SK-N-SH (cell line): Measurements from ENCODE around the gene UBE2I. TPM values are rescaled to one million over a fixed set of nuclear protein-coding genes. Genes with fewer than 3 reads are reported as not detected.

Experiments
- CTCF ChIA-PET: fragments of 300-600, 350-600 bp; formaldehyde crosslinking; extraction: SDS; loops from one replicate; lab custom pipeline; 2021; lab: Yijun Ruan, JAX
- POLR2A ChIA-PET: fragments of 350-600 bp; sonication (Branson Sonifier 250); formaldehyde crosslinking; extraction: SDS; loops from one replicate; lab custom pipeline; 2020; ENCODE audit warnings: antibody characterized with exemption, inconsistent platforms; lab: Yijun Ruan, JAX
- DNase-seq: peaks from one replicate; pipeline ENCODE4 v3.0.0; 2012
- H2AFZ ChIP-seq: fragments of 200-600 bp; sonication (generic); 2 replicates; pipeline ENCODE4 v1.8.1; 2016; ENCODE audit warnings: antibody characterized with exemption, mild to moderate bottlenecking, low read depth
- H3F3A ChIP-seq: fragments of 200-600 bp; sonication (generic); replicated peaks from 2 replicates; pipeline ENCODE3; 2016; ENCODE audit warnings: antibody characterized with exemption, mild to moderate bottlenecking; ENCODE audit not compliant: insufficient read depth
- H3K27ac ChIP-seq, 2 experiments: fragments of 200-500 bp in 1 of 2; fragments of 200-600 bp in 1 of 2; sonication (Bioruptor generic) in 1 of 2; sonication (generic), shearing (Covaris generic) in 1 of 2; 2 replicates each; pipeline versions ENCODE4 v1.5.1 to v1.6.1; 2014 to 2016; ENCODE audit warnings: low read depth in 2 of 2, inconsistent platforms in 1 of 2, low read length in 1 of 2, mild to moderate bottlenecking in 1 of 2, mixed read lengths in 1 of 2
- H3K27me3 ChIP-seq: fragments of 200-600 bp; sonication (generic), shearing (Covaris generic); 2 replicates; pipeline ENCODE4 v1.6.1; 2016; ENCODE audit warnings: mixed run types; ENCODE audit not compliant: insufficient read depth
- H3K36me3 ChIP-seq, 2 experiments: fragments of 200-500 bp in 1 of 2; fragments of 200-600 bp in 1 of 2; sonication (Bioruptor generic) in 1 of 2; sonication (generic) in 1 of 2; replicated peaks in 1 of 2; 2 replicates each; pipeline versions ENCODE3 to v1.5.1; 2014 to 2016; ENCODE audit warnings: low read length in 1 of 2, mild to moderate bottlenecking in 1 of 2; ENCODE audit not compliant: insufficient read depth in 2 of 2, control insufficient read depth in 1 of 2
- H3K4me1 ChIP-seq, 2 experiments: fragments of 200-500 bp in 1 of 2; fragments of 200-600 bp in 1 of 2; sonication (Bioruptor generic) in 1 of 2; sonication (generic), shearing (Covaris generic) in 1 of 2; 2 replicates each; pipeline versions ENCODE4 v1.5.1 to v1.6.1; 2014 to 2016; ENCODE audit warnings: low read depth in 1 of 2, low read length in 1 of 2, mixed run types in 1 of 2; ENCODE audit not compliant: insufficient read depth in 2 of 2, control insufficient read depth in 1 of 2
- H3K4me2 ChIP-seq: fragments of 200-600 bp; sonication (generic), shearing (Covaris generic); 2 replicates; pipeline ENCODE4 v1.6.1; 2017; ENCODE audit warnings: mixed run types
- H3K4me3 ChIP-seq, 2 experiments: fragments of 200-500 bp in 1 of 2; fragments of 200-600 bp in 1 of 2; sonication (Bioruptor generic) in 1 of 2; sonication (generic), shearing (Covaris generic) in 1 of 2; 2 replicates each; pipeline versions ENCODE4 v1.5.1 to v1.8.1; 2014 to 2016; ENCODE audit warnings: low read depth in 2 of 2, inconsistent platforms in 1 of 2, low read length in 1 of 2, mild to moderate bottlenecking in 1 of 2, mixed read lengths in 1 of 2, moderate library complexity in 1 of 2
- H3K79me2 ChIP-seq: fragments of 200-600 bp; sonication (generic); 2 replicates; pipeline ENCODE4 v1.8.1; 2017; ENCODE audit warnings: mild to moderate bottlenecking; ENCODE audit not compliant: insufficient read depth
- H3K9ac ChIP-seq: fragments of 200-600 bp; sonication (generic); 2 replicates; pipeline ENCODE4 v1.6.1; 2017; ENCODE audit warnings: mixed run types
- H3K9me2 ChIP-seq: fragments of 200-600 bp; sonication (generic); 2 replicates; pipeline ENCODE4 v1.6.1; 2017; ENCODE audit warnings: mixed run types
- H3K9me3 ChIP-seq: fragments of 200-600 bp; sonication (generic); 2 replicates; pipeline ENCODE4 v1.6.1; 2017; ENCODE audit warnings: mixed run types, mild to moderate bottlenecking, moderate library complexity
- H4K20me1 ChIP-seq: fragments of 200-600 bp; sonication (generic); 2 replicates; pipeline ENCODE4 v1.6.1; 2017; ENCODE audit warnings: mild to moderate bottlenecking, mixed run types; ENCODE audit not compliant: insufficient read depth
- CHD2 ChIP-seq: fragments of 150-350 bp; IDR thresholded peaks from 2 replicates; pipeline ENCODE4 v1.6.1; 2018; ENCODE audit warnings: low read length; ENCODE audit not compliant: partially characterized antibody
- FOSL2 ChIP-seq: IDR thresholded peaks from 2 replicates; pipeline ENCODE4 v1.4.0; 2012; ENCODE audit warnings: low read depth, mild to moderate bottlenecking, moderate library complexity, borderline replicate concordance
- FOXJ3 ChIP-seq: sonication (generic); formaldehyde crosslinking; IDR thresholded peaks from 2 replicates; pipeline ENCODE4 v1.5.1; 2020; ENCODE audit warnings: mild to moderate bottlenecking, missing genetic modification reagents
- GABPA ChIP-seq: IDR thresholded peaks from 2 replicates; pipeline ENCODE4 v1.4.0; 2012; ENCODE audit warnings: low read depth, mild to moderate bottlenecking
- GATA2 ChIP-seq: sonication (generic); formaldehyde crosslinking; IDR thresholded peaks from 2 replicates; pipeline ENCODE4 v1.5.0; 2020; ENCODE audit warnings: mild to moderate bottlenecking, missing genetic modification reagents
- IRF3 ChIP-seq: fragments of 150-350 bp; IDR thresholded peaks from 2 replicates; pipeline ENCODE4 v1.6.1; 2016; ENCODE audit warnings: mild to moderate bottlenecking, low read depth, low read length
- JUND ChIP-seq: IDR thresholded peaks from 2 replicates; pipeline ENCODE4 v1.4.0; 2012
- MAX ChIP-seq: IDR thresholded peaks from 2 replicates; pipeline ENCODE4 v1.4.0; 2012; ENCODE audit warnings: low read depth
- MXI1 ChIP-seq: IDR thresholded peaks from 2 replicates; pipeline ENCODE4 v1.6.1; 2012; ENCODE audit warnings: mild to moderate bottlenecking, low read depth, low read length, improper control_type of control experiment
- PBX3 ChIP-seq: IDR thresholded peaks from 2 replicates; pipeline ENCODE4; 2012
- RCOR1 ChIP-seq: fragments of 150-350 bp; IDR thresholded peaks from 2 replicates; pipeline ENCODE4 v1.6.1; 2017; ENCODE audit warnings: antibody characterized with exemption, low read length
- REST ChIP-seq: IDR thresholded peaks from 2 replicates; pipeline ENCODE4 v1.6.1; 2012; ENCODE audit warnings: mild to moderate bottlenecking, low read depth, low read length, moderate library complexity
- SMC3 ChIP-seq: IDR thresholded peaks from 2 replicates; pipeline ENCODE4 v1.6.1; 2012; ENCODE audit warnings: low read depth, low read length, improper control_type of control experiment
- TCF12 ChIP-seq: IDR thresholded peaks from 2 replicates; pipeline ENCODE4 v1.4.0; 2012
- USF2 ChIP-seq: fragments of 150-350 bp; IDR thresholded peaks from 2 replicates; pipeline ENCODE4 v1.6.1; 2017; ENCODE audit warnings: antibody characterized with exemption, low read length, low read depth, borderline replicate concordance
- ZBTB33 ChIP-seq: IDR thresholded peaks from 2 replicates; pipeline ENCODE4 v1.4.0; 2012; ENCODE audit warnings: low read depth, borderline replicate concordance
- WGBS: methylation state at CpG from one replicate; pipeline ENCODE4 v1.1.6; 2017; ENCODE audit warnings: low lambda C conversion rate; 5-methylcytosine and 5-hydroxymethylcytosine counted together
- polyA plus RNA-seq, 3 experiments: library from polyadenylated mRNA; depleted of rRNA; stranded (reverse); fragments of >200 nt; gene quantifications; 2 replicates each; pipeline ENCODE4 v1.2.3, GENCODE V29; 2012

Gene UBE2I
- polyA plus RNA-seq, 1 of the 3 experiments (the other 2 are of a cell fraction): 107 TPM

- no peaks in the 10 kb centered on the region for H3K9me2 ChIP-seq
- H3K4me2 ChIP-seq: no peak overlapping the region
- H3K27ac ChIP-seq: no peak overlapping the region
- H3K9me3 ChIP-seq: no peaks in the 10 kb centered on the region
- POLR2A ChIA-PET: no interaction called here
- no peak overlapping the region for H2AFZ ChIP-seq
- DNase-seq: no peak
- H3K27me3 ChIP-seq: no peaks in the 10 kb centered on the region
- no peaks in the 10 kb centered on the region for H3F3A ChIP-seq
- H3K4me1 ChIP-seq: no peaks in the 10 kb centered on the region
- H4K20me1 ChIP-seq: no peaks in the 10 kb centered on the region
- TF ChIP-seq REST (no peak), FOSL2 (no peak), JUND (no peak), RCOR1 (no peak), TCF12 (no peak), GATA2 (no peak), GABPA (no peak), ZBTB33 (no peak)
- no peaks in the 10 kb centered on the region; the same call in 1 of the 2 replicates for H3K79me2 ChIP-seq
- 93% methylated on average over 7 of the region's 21 CpGs for WGBS
- H3K9ac ChIP-seq: no peak overlapping the region
- no peak overlapping the region for H3K4me3 ChIP-seq
- peaks cover 3 to 13% of the 10 kb centered on the region in 2 experiments for H3K36me3 ChIP-seq
- CTCF ChIA-PET: no interaction called here
Observed at GRCh38 chr16:1372292-1372950, 63.0 kb downstream of the UBE2I start.

- H4K20me1 ChIP-seq: no peaks in the 10 kb centered on the region
- H3F3A ChIP-seq: no peaks in the 10 kb centered on the region
- no peak for DNase-seq
- H3K27me3 ChIP-seq: no peaks in the 10 kb centered on the region
- no peaks in the 10 kb centered on the region for H3K9me2 ChIP-seq
- peaks cover 9% of the 10 kb centered on the region; the same call in 1 of the 2 replicates for H3K79me2 ChIP-seq
- no peak overlapping the region for H3K4me2 ChIP-seq
- H3K9me3 ChIP-seq: no peaks in the 10 kb centered on the region
- H3K27ac ChIP-seq: no peak overlapping the region
- H3K9ac ChIP-seq: no peak overlapping the region
- H3K36me3 ChIP-seq: peaks cover 0 to 10% of the 10 kb centered on the region in 2 experiments
- no peak overlapping the region for H3K4me3 ChIP-seq
- CTCF ChIA-PET: interaction anchor here (1.1 to 1.3 kb wide), 2 partner anchors 11 to 31 kb away, joined by 3 to 6 read pairs; no protein-coding TSS in a partner anchor
- POLR2A ChIA-PET: no interaction called here
- H3K4me1 ChIP-seq: peaks cover 9% of the 10 kb centered on the region in 2 experiments; a peak in 3 of 4 replicates
- WGBS: 94% methylated on average over 18 of the region's 46 CpGs
- no peak overlapping the region for H2AFZ ChIP-seq
- no peak for TF ChIP-seq JUND
- no peak for TF ChIP-seq MAX
- TF ChIP-seq CHD2: no peak
- TF ChIP-seq PBX3: no peak
- TF ChIP-seq IRF3: no peak
- no peak for TF ChIP-seq SMC3
- TF ChIP-seq MXI1: no peak
- TF ChIP-seq FOXJ3 (CRISPR knock-in tag): no peak
- no peak for TF ChIP-seq USF2
- no peak for TF ChIP-seq GATA2
- no peak for TF ChIP-seq GABPA
- TF ChIP-seq TCF12: no peak
Observed at GRCh38 chr16:1374418-1375297, 65.2 kb downstream of the UBE2I start.
